Right atrium auricular region (tissue), 2 donors: ENCODE data around the gene PPP1R14C. TPM values are rescaled to one million over a fixed set of nuclear protein-coding genes. Genes with fewer than 3 reads are reported as not detected.

Experiments used
- DNase-seq: peaks from one replicate; pipeline ENCODE4 v3.0.0-alpha.2; 2019; ENCODE audit warnings: low spot score
- H3K27ac ChIP-seq, 2 donors: fragments of 200-600 bp; sonication (generic); 1 replicate in 1 of 2; 2 replicates in 1 of 2; pipeline ENCODE4 v1.5.1; 2016 to 2019
- H3K27me3 ChIP-seq, 2 donors: fragments of 200-600 bp; sonication (generic); one replicate each; pipeline versions ENCODE4 v1.5.1 to v1.6.0; 2017 to 2019
- H3K36me3 ChIP-seq: fragments of 200-600 bp; sonication (generic); one replicate; pipeline ENCODE4 v1.5.1; 2016
- H3K4me1 ChIP-seq, 2 donors: fragments of 200-600 bp; sonication (generic); one replicate each; pipeline versions ENCODE4 v1.5.1 to v1.6.0; 2017 to 2019
- H3K4me3 ChIP-seq, 2 donors: fragments of 200-600 bp; sonication (generic); 1 replicate in 1 of 2; 2 replicates in 1 of 2; pipeline ENCODE4 v1.5.1; 2017 to 2019; ENCODE audit warnings: mild to moderate bottlenecking in 1 of 2, moderate library complexity in 1 of 2
- H3K9me3 ChIP-seq, 2 donors: fragments of 200-600 bp; sonication (generic); one replicate each; pipeline ENCODE4 v1.5.1; 2019
- CTCF ChIP-seq, 2 donors: fragments of 200-600 bp; sonication (generic); IDR thresholded peaks; one replicate each; pipeline ENCODE4 v1.5.1; 2019; ENCODE audit warnings: antibody characterized with exemption in 2 of 2
- total RNA-seq, 2 donors: library from RNA; depleted of rRNA; stranded (reverse); fragments of >200 nt; gene quantifications; one replicate each; pipeline ENCODE4 v1.1.0, GENCODE V29; 2016

PPP1R14C gene
- total RNA-seq, 2 donors from 2014 or later, result 85.4 to 130 TPM

GRCh38 chr6:150100745-150101144, 42.1 kb upstream of the PPP1R14C start:
- H3K9me3 ChIP-seq, result no peaks in the 10 kb centered on the region

DNA sequence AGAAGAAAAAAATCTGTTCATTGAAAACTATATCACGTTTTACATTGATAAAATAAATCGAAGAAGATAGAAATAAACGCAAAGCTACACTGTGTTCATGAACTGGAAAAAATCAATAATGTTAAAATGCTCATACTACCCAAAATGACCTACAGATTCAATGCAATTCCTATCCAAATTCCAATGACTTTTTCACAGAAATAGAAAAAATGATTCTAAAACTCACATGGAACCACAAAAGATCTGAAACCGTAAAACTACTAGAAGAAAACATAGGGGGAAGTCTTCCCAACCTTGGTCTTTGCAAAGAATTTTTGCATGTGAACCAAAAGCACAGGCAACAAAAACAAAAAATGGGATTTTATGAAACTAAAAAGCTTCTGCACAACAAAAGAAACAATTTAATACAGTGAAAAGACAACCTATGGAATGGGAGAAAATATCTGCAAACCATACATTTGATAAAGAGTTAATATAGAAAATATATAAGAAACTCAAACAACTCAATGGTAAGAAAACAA, 40.0 kb upstream of the PPP1R14C start:
- Histone ChIP-seq H3K27me3 (no peaks in the 10 kb centered on the region), H3K27ac (no peak overlapping the region)
- DNase-seq, result no peak

More at GRCh38 chr6:150100745-150101144, 42.1 kb upstream of the PPP1R14C start:
- DNase-seq, result no peak
- H3K36me3 ChIP-seq, result no peaks in the 10 kb centered on the region
- no peaks in the 10 kb centered on the region for H3K4me1 ChIP-seq
- TF ChIP-seq CTCF (IDR thresholded peaks at IDR 0.05), result no peak
- H3K4me3 ChIP-seq, result no peak overlapping the region
- H3K27me3 ChIP-seq, result no peaks in the 10 kb centered on the region
- H3K27ac ChIP-seq, result no peak overlapping the region

DNA sequence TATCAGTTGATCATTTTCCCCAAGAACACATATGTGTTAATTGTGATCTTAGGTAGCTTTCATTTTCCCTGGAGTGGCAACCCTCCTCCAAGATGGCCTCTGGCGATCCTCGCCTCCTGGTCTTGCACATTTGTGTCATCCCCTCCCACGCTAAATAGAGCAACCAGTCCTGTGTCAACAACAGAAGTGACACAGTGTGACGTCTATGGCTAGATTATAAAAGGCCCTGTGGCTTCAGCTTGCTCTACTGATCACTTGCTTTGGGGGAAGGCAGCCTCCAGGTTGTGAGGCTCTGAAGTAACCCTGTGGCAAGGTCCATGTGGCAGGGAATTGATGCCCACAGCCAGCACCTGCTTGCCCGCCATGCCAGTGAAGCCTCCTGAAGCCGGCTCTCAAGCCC, 30.6 kb upstream of the PPP1R14C start:
- Histone ChIP-seq H3K4me3 (no peak overlapping the region), H3K27me3 (no peaks in the 10 kb centered on the region), H3K4me1 (no peaks in the 10 kb centered on the region), H3K27ac (no peak overlapping the region), H3K36me3 (no peaks in the 10 kb centered on the region), H3K9me3 (no peaks in the 10 kb centered on the region)
- no peak for DNase-seq
- TF ChIP-seq CTCF (IDR thresholded peaks at IDR 0.05), result no peak

More for the DNA sequence above, 40.0 kb upstream of the PPP1R14C start:
- H3K36me3 ChIP-seq, result no peaks in the 10 kb centered on the region
- H3K9me3 ChIP-seq, result no peaks in the 10 kb centered on the region
- no peak overlapping the region for H3K4me3 ChIP-seq
- TF ChIP-seq CTCF (IDR thresholded peaks at IDR 0.05), result no peak
- H3K4me1 ChIP-seq, result no peaks in the 10 kb centered on the region

- no peak for DNase-seq
- Histone ChIP-seq H3K4me1 (peaks cover 0 to 9% of the 10 kb centered on the region in 2 donors), H3K27ac (no peak overlapping the region), H3K36me3 (no peaks in the 10 kb centered on the region), H3K27me3 (no peaks in the 10 kb centered on the region), H3K9me3 (no peaks in the 10 kb centered on the region), H3K4me3 (no peak overlapping the region)
- no peak for TF ChIP-seq CTCF (IDR thresholded peaks at IDR 0.05)
These were observed 27.1 kb upstream of the PPP1R14C start for GRCh38 chr6:150115769-150116168.

DNA sequence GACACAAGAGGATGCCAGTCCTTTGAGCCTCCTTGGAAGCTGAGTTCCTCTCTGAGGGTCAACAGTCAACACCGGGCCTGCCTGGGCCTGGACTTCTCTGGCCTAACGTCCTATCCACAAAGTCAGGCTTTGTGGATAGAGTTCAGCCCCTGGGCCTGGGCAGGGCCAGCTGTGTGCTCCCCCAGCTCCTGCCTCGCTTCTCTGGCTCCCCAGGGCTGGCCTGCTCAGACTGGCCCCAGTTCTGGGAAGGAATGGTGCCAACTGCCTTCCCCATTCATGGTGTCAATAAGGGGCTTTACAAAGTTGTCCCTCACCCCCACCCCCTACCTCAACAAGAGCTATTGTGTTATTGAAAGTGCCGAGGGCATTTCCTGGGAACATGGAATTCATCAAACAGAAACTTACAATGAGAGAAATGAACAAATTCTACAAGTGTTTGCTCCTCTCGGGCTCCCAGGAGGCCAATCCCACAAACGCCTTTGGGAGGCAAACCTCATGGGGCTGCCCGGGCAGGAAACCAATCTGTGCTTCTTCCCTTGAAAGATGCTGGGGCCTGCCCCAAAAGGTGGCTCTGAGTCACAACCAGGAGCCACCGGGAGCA, 26.5 kb upstream of the PPP1R14C start:
- Histone ChIP-seq H3K4me3 (no peak overlapping the region), H3K4me1 (peaks cover 0 to 9% of the 10 kb centered on the region in 2 donors), H3K36me3 (no peaks in the 10 kb centered on the region), H3K27me3 (no peaks in the 10 kb centered on the region), H3K9me3 (no peaks in the 10 kb centered on the region), H3K27ac (no peak overlapping the region)
- no peak for DNase-seq
- TF ChIP-seq CTCF (IDR thresholded peaks at IDR 0.05), result no peak

DNA sequence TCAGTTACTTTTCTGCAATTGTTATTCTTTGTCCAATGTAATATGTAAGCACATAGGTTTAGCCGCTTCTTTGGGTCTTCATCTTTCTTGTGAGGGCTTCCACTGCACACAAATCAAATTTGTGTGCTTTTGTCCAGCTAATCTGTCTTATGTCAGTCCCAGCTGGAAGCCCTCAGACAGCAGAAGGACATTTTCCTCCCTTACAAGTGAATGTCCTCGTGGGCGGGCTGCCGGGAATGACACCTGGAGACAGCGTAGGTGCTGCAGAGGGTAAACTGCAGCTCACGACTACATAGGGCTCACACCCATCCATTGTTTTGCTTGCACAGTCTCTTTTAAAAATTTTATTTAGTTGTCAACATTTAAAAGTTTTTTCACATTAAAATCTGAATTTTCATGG, 24.6 kb upstream of the PPP1R14C start:
- no peaks in the 10 kb centered on the region for H3K9me3 ChIP-seq
- H3K27me3 ChIP-seq, result no peaks in the 10 kb centered on the region
- no peaks in the 10 kb centered on the region for H3K36me3 ChIP-seq
- TF ChIP-seq CTCF (IDR thresholded peaks at IDR 0.05), result no peak
- H3K4me3 ChIP-seq, result no peak overlapping the region
- no peak overlapping the region for H3K27ac ChIP-seq
- no peak for DNase-seq
- H3K4me1 ChIP-seq, result peaks cover 0 to 9% of the 10 kb centered on the region in 2 donors
